OCI-LY7 (cell line): Measurements from ENCODE around the gene ZNF81. TPM values are rescaled to one million over a fixed set of nuclear protein-coding genes. Genes with fewer than 3 reads are reported as not detected.
A peak's percentile ranks its signal among the peaks of the same experiment; 100 is the strongest.

ENCODE experiments used
- BruUV-seq: library from RNA; stranded (reverse); fragments of 400-500 nt; replicated peaks from 2 replicates; lab custom pipeline; 2021; lab: Mats Ljungman, UMichigan
- CTCF ChIA-PET: fragments of 300-600 bp; sonication (Branson Sonifier 250); formaldehyde crosslinking; loops from one replicate; lab custom pipeline; 2022; ENCODE audit warnings: antibody characterized with exemption; ENCODE audit not compliant: unreplicated experiment; lab: Charles Lee
- POLR2A ChIA-PET: fragments of 300-600 bp; sonication (Branson Sonifier 250); formaldehyde crosslinking; loops from one replicate; lab custom pipeline; 2022; ENCODE audit warnings: antibody characterized with exemption; lab: Charles Lee
- DNase-seq: peaks from one replicate; pipeline ENCODE4 v3.0.0-alpha.2; 2015; ENCODE audit warnings: low spot score
- H2AFZ ChIP-seq: fragments of 200-600 bp; sonication (generic), shearing (Covaris generic); 2 replicates; pipeline ENCODE4 v1.6.1; 2014; ENCODE audit warnings: mild to moderate bottlenecking, antibody characterized with exemption, low read length, moderate library complexity
- H3K27ac ChIP-seq: fragments of 200-600 bp; sonication (generic); 2 replicates; pipeline ENCODE4 v1.5.1; 2014; ENCODE audit warnings: mixed run types, low read depth, mild to moderate bottlenecking, moderate library complexity, low read length, inconsistent platforms; ENCODE audit not compliant: poor library complexity, severe bottlenecking
- H3K36me3 ChIP-seq: fragments of 200-600 bp; sonication (generic); 2 replicates; pipeline ENCODE4 v1.6.1; 2014; ENCODE audit warnings: mild to moderate bottlenecking, antibody characterized with exemption, low read length, moderate library complexity, mixed read lengths; ENCODE audit not compliant: insufficient read depth
- H3K4me1 ChIP-seq: fragments of 200-600 bp; sonication (generic); 2 replicates; pipeline ENCODE4 v1.5.1; 2014; ENCODE audit warnings: mild to moderate bottlenecking, low read length; ENCODE audit not compliant: insufficient read depth, poor library complexity, severe bottlenecking
- H3K4me2 ChIP-seq: fragments of 200-600 bp; sonication (generic); 2 replicates; pipeline ENCODE4 v1.6.1; 2014; ENCODE audit warnings: mild to moderate bottlenecking, low read length
- H3K4me3 ChIP-seq: fragments of 200-600 bp; sonication (generic); 2 replicates; pipeline ENCODE4 v1.5.1; 2014; ENCODE audit warnings: mild to moderate bottlenecking, low read depth, low read length; ENCODE audit not compliant: poor library complexity, severe bottlenecking
- H3K79me2 ChIP-seq: fragments of 200-600 bp; sonication (generic); 2 replicates; pipeline ENCODE4 v1.6.1; 2016; ENCODE audit warnings: low read depth, mild to moderate bottlenecking, low read length, moderate library complexity, mixed read lengths; ENCODE audit not compliant: insufficient read depth
- H3K9me2 ChIP-seq: fragments of 200-600 bp; sonication (generic); 2 replicates; pipeline ENCODE4 v1.6.1; 2016; ENCODE audit warnings: mild to moderate bottlenecking, low read length, mixed read lengths; ENCODE audit not compliant: insufficient read depth
- H3K9me3 ChIP-seq: fragments of 200-600 bp; sonication (generic); 2 replicates; pipeline ENCODE4 v1.6.1; 2014; ENCODE audit warnings: mild to moderate bottlenecking, mixed run types, low read length, mixed read lengths
- H4K20me1 ChIP-seq: fragments of 200-600 bp; sonication (generic); 2 replicates; pipeline ENCODE4 v1.6.1; 2014; ENCODE audit warnings: mild to moderate bottlenecking, antibody characterized with exemption, low read length, moderate library complexity, mixed read lengths; ENCODE audit not compliant: insufficient read depth
- EZH2phosphoT487 ChIP-seq: fragments of 200-600 bp; sonication (generic); IDR thresholded peaks from 2 replicates; pipeline ENCODE4 v1.6.1; 2018; ENCODE audit warnings: low read depth, borderline replicate concordance, mild to moderate bottlenecking, mixed run types, antibody characterized with exemption, low read length, moderate library complexity, mixed read lengths
- intact Hi-C: fragments of 100-400 bp; cut with micrococcal nuclease; formaldehyde crosslinking; loops from one replicate; pipeline ENCODE4 v1.10.0; 2022; ENCODE audit not compliant: unreplicated experiment
- total RNA-seq, 2 experiments: library from RNA; depleted of rRNA in 1 of 2; stranded (reverse); fragments of >200 nt in 1 of 2; shearing (Covaris generic) in 1 of 2; gene quantifications; 2 replicates each; pipeline ENCODE4 v1.2.3, GENCODE V29; 2014 to 2022
- TF ChIP-seq, protein P1 (sequence below): fragments of 200-600 bp; sonication (generic); conservative IDR thresholded peaks from 2 replicates; pipeline ENCODE4 v1.5.1; 2014; ENCODE audit warnings: mild to moderate bottlenecking, antibody characterized with exemption, low read length, moderate library complexity, mixed read lengths

The ZNF81 gene
- total RNA-seq, 2 experiments from 2014 or later = 7.1 to 12.8 TPM

DNA sequence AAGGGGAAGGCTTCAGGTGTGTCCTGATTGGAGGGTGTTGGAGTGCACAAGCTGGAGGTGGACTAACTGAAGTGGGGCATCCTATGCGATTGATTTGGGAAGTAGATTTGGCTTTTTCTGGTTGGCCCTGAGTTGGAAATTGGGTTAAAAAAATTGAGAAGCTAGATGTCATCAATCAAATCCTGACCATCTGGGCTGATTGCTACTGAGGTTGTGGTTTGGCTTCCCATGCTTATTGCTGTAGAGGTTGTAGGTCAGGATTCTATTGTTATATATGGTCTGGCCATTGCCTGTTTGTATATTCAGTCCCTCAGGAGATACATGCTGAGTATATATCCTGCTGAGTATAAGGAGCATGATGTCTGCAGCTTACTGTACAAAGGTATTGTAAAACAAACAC lies 7.7 kb upstream of the ZNF81 start:
- no TSS peak for BruUV-seq
- POLR2A ChIA-PET = no interaction called here
- intact Hi-C loops = no loop called here

DNA sequence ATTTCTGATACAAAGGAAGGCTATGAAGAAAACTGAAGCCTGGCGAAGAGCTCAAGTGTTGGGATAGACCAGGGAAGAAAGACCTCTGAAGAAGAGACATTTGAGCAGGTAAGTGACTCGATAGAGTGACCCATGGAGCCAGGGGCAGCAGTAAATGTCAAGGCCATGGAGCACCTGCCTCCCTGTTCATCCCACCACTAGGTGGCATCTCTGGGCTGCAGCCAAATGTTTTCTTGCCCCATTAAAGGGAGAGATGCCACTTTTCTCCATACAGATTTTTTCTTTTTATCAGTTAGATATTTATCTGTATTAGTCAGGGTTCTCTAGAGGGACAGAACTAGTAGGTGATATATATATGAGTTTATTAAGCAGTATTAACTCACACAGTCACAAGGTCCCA lies 4.9 kb upstream of the ZNF81 start:
- Histone ChIP-seq H3K9me3 (no peaks in the 10 kb centered on the region), H3K36me3 (no peaks in the 10 kb centered on the region), H3K4me1 (peaks cover 7% of the 10 kb centered on the region), H3K4me3 (no peak overlapping the region), H3K79me2 (peaks cover under 1% of the 10 kb centered on the region; the same call in 1 of the 2 replicates), H2AFZ (no peak overlapping the region), H4K20me1 (no peaks in the 10 kb centered on the region), H3K4me2 (no peak overlapping the region), H3K27ac (no peak overlapping the region), H3K9me2 (no peaks in the 10 kb centered on the region)
- TF ChIP-seq, protein P1, sequence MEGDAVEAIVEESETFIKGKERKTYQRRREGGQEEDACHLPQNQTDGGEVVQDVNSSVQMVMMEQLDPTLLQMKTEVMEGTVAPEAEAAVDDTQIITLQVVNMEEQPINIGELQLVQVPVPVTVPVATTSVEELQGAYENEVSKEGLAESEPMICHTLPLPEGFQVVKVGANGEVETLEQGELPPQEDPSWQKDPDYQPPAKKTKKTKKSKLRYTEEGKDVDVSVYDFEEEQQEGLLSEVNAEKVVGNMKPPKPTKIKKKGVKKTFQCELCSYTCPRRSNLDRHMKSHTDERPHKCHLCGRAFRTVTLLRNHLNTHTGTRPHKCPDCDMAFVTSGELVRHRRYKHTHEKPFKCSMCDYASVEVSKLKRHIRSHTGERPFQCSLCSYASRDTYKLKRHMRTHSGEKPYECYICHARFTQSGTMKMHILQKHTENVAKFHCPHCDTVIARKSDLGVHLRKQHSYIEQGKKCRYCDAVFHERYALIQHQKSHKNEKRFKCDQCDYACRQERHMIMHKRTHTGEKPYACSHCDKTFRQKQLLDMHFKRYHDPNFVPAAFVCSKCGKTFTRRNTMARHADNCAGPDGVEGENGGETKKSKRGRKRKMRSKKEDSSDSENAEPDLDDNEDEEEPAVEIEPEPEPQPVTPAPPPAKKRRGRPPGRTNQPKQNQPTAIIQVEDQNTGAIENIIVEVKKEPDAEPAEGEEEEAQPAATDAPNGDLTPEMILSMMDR = peak; percentile 78
- no peak for TF ChIP-seq EZH2phosphoT487
- BruUV-seq = no TSS peak
- CTCF ChIA-PET = interaction anchor here (0.5 to 1.0 kb wide), 2 partner anchors 22 to 196 kb away, joined by 3 read pairs; no protein-coding TSS in a partner anchor
- DNase-seq = peak; percentile 63
- intact Hi-C loops = loop anchor here (1.0 to 10.0 kb wide), 3 partner anchors 177 to 334 kb away; partner anchors contain the start of genes ELK1 and UXT
- POLR2A ChIA-PET = no interaction called here

More for the DNA sequence above, 7.7 kb upstream of the ZNF81 start:
- Histone ChIP-seq H3K36me3 (no peaks in the 10 kb centered on the region), H3K4me2 (no peak overlapping the region), H3K4me1 (no peaks in the 10 kb centered on the region), H3K9me2 (no peaks in the 10 kb centered on the region), H4K20me1 (no peaks in the 10 kb centered on the region), H3K79me2 (no peaks in the 10 kb centered on the region), H3K4me3 (no peak overlapping the region), H2AFZ (no peak overlapping the region), H3K27ac (no peak overlapping the region), H3K9me3 (no peaks in the 10 kb centered on the region)
- DNase-seq = no peak
- TF ChIP-seq, protein P1 = no peak
- no peak for TF ChIP-seq EZH2phosphoT487
- CTCF ChIA-PET = no interaction called here

DNA sequence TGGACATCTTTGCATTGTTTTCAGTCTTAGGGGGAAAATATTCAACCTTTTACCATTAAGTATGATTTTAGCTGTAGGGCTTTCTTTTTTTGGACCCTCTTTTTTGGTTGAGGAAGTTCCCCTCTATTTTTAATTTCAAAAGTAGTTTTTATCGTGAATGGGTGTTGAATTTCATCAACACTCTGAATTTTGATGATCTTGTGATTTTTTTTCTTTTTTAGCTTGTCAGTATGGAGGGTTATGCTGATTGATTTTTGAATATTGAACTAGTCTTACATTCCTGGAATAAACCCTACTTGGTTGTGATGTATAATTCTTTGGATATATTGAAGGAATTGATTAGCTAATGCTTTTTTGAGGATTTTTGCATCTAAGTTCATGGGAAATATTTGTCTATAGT lies 1.7 kb downstream of the ZNF81 start:
- ChIA-PET POLR2A (no interaction called here), CTCF (no interaction called here)
- H3K4me2 ChIP-seq = peak overlapping the region; percentile 81
- no peaks in the 10 kb centered on the region for H3K9me3 ChIP-seq
- peaks cover 17% of the 10 kb centered on the region for H3K4me1 ChIP-seq
- H3K9me2 ChIP-seq = no peaks in the 10 kb centered on the region
- no TSS peak for BruUV-seq
- peak overlapping the region; percentile 90 for H3K4me3 ChIP-seq
- H3K36me3 ChIP-seq = peaks cover 5% of the 10 kb centered on the region
- DNase-seq = no peak
- no peaks in the 10 kb centered on the region for H4K20me1 ChIP-seq
- intact Hi-C loops = loop anchor here (5.0 to 10.0 kb wide), 2 partner anchors 89 to 184 kb away; partner anchors contain the start of genes ELK1 and UXT
- no peak overlapping the region for H3K27ac ChIP-seq
- H3K79me2 ChIP-seq = peaks cover 28% of the 10 kb centered on the region
- TF ChIP-seq EZH2phosphoT487 = no peak
- TF ChIP-seq, protein P1 = no peak
- H2AFZ ChIP-seq = no peak overlapping the region
